Heart left ventricle (tissue), 13 donors: ENCODE measurements around the gene GRB14.

ENCODE experiments used
- POLR2A ChIP-seq, 2 donors: fragments of 450-650 bp; IDR thresholded peaks; one replicate each; pipeline ENCODE4 v1.6.1; 2017; ENCODE audit warnings: antibody characterized with exemption in 2 of 2, mild to moderate bottlenecking in 2 of 2, moderate library complexity in 2 of 2
- TF ChIP-seq, protein P1 (sequence below), 12 donors: fragments of 200-600 bp; sonication (generic) in 4 of 12; IDR thresholded peaks; one replicate each; pipeline versions ENCODE4 v1.5.0 to v1.8.0; 2018 to 2022; ENCODE audit warnings: antibody characterized with exemption in 12 of 12, mild to moderate bottlenecking in 5 of 12
- donor health status: ischemic (EF 13 %, LVEDD 7.1; RV severe dilation, severe dysfunction).
- donor health status: DM: no; HTN: yes; CAD: no.
- donor health status: DM: no; HTN: no; CAD: no.
- donor health status: ischemic (EF 25% LVEDD 6.9; RV normal size, moderate dysfunction).
- donor health status: ischemic (EF 25% LVEDD 5.7; RV mildly dilated, moderate dysfunction).
- donor health status: ischemic (EF 35%, LVEDD 5.7; RV mildly dilated, moderate dysfunction).
- donor health status: nonischemic (EF 11% LVEDD 7.7; RV severe dilation, severe dysfunction).
- donor health status: DM: yes; HTN: yes; CAD: no.
- donor health status: PGD.
- donor health status: ischemic (EF 29% LVEDD 5.4; RV normal size, mild dysfunction).
- donor health status: nonischemic (EF 23%, LVEDD 6.1; RV moderate dilation, normal function).

DNA sequence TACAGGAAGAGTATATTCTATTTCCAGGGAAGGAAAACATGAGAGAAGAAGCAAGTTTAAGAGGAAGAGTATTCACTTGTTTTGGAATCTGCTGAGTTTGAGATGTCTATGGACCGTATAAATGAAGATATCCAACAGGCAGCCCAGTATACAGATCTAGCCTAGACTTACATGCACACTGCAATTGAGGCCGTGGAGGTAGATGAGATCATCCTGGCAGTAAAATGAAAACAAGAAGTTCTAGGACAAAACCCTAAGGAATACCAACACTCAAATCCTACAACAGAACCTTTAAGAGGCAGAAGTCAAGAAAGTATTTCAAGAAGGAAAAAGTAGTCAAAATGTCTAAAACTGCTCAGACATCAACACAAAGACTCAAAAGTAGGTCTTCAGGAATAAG lies 16.0 kb downstream of the GRB14 start:
- TF ChIP-seq, protein P1, sequence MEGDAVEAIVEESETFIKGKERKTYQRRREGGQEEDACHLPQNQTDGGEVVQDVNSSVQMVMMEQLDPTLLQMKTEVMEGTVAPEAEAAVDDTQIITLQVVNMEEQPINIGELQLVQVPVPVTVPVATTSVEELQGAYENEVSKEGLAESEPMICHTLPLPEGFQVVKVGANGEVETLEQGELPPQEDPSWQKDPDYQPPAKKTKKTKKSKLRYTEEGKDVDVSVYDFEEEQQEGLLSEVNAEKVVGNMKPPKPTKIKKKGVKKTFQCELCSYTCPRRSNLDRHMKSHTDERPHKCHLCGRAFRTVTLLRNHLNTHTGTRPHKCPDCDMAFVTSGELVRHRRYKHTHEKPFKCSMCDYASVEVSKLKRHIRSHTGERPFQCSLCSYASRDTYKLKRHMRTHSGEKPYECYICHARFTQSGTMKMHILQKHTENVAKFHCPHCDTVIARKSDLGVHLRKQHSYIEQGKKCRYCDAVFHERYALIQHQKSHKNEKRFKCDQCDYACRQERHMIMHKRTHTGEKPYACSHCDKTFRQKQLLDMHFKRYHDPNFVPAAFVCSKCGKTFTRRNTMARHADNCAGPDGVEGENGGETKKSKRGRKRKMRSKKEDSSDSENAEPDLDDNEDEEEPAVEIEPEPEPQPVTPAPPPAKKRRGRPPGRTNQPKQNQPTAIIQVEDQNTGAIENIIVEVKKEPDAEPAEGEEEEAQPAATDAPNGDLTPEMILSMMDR (IDR thresholded peaks at IDR 0.05): no peak
- no peak for TF ChIP-seq POLR2A (IDR thresholded peaks at IDR 0.05)
